Islet precursor cell (in vitro differentiated cells): ENCODE data around the gene ADISSP.
A peak's percentile ranks its signal among the peaks of the same experiment; 100 is the strongest.

Experiments used
- DNase-seq: peaks from one replicate; pipeline ENCODE4 v3.0.0-alpha.2; 2018

Gene ADISSP

GRCh38 chr20:3735768-3736167, 31.8 kb downstream of the ADISSP start:
- no peak for DNase-seq

DNA sequence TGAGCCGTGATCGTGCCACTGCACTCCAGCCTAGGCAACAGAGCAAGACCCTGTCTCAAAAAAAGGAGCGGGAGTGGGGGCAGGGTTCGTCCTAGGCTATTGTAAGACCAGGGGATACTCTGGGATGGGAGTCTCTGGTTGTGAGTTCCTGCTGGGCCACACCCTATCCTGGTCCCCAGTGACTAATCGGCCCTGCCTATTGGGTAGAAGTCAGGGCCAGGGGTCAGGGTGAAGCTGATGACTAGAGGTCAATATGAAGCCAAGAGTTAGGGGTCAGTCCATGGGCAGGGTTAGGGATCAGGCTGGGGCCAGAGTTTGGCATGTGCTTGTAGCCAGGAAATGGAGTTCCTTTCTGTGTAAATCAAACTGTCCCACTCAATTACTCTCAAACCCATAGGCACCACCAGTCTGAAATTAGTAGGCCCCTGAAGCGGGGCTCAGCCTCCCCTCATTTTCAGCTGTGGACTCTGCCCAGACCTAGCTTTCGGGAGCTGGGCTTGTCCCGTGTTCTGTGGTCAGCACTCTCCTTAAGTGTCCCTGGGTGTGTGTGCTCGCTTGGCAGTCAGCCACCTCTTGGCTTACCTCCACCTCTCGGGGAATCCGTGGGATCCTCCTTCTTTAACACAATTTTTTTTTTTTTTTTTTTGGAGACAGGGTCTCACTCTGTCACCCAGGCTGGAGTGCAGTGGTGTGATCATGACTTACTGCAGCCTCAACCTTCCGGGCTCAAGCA, 33.3 kb downstream of the ADISSP start:
- no peak for DNase-seq

- DNase-seq, result no peak
These were observed 34.2 kb downstream of the ADISSP start for GRCh38 chr20:3733119-3733995.

- no peak for DNase-seq
These were observed 35.0 kb downstream of the ADISSP start, which contains the start of gene HSPA12B for GRCh38 chr20:3732327-3733118. TSS of gene HSPA12B (plus strand) at chr20:3732685. CDS start at chr20:3738675, 5,990 bp downstream.

DNA sequence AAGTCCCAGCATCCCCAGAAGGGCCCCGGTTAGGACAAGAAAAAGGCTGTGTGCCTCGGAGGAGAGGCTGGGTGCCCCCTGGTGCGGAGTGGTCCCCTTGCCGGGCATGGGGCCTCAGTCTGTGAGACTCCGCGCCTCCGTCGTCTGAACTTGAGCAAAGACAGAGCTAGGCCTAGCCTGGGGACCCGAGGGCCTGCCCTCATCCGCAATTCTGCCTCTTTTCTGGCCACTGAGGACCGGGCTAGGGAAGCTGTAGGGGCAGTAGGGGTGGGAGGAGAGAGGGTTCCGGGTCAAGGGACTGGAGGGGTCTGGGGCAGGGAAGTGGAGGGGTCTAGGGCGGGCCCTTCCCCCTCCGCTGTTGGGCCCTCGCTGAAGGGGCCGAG, 35.6 kb downstream of the ADISSP start:
- DNase-seq, result no peak

GRCh38 chr20:3730803-3731672, 36.5 kb downstream of the ADISSP start:
- DNase-seq, result no peak

- no peak for DNase-seq
These were observed 37.6 kb downstream of the ADISSP start for GRCh38 chr20:3729811-3730540.

GRCh38 chr20:3729378-3729777, 38.2 kb downstream of the ADISSP start:
- no peak for DNase-seq

DNA sequence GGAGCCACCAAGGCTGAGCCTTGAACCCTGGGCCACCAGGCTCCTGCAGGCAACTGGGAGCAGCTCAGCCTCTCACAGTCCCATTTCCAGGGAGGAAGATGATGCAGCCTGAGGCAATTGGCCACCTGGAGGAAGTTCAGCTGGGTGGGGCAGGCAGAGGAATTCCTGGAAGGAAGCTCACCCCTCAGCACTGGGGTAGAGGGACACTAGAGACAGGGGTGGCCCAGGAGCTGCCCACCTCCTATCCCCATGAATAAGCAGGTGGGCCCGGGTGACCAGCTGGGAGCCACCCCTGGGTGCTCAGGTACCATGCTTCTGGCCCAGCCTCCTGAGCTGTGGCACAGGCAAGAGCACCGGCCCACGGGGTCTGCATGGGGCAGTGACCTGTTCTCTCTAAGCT, 38.7 kb downstream of the ADISSP start:
- DNase-seq, result no peak

- DNase-seq, result no peak
These were observed 39.2 kb downstream of the ADISSP start for GRCh38 chr20:3728354-3728753.

- peak; percentile 79 for DNase-seq
These were observed 40.0 kb downstream of the ADISSP start for GRCh38 chr20:3727401-3728021.

DNA sequence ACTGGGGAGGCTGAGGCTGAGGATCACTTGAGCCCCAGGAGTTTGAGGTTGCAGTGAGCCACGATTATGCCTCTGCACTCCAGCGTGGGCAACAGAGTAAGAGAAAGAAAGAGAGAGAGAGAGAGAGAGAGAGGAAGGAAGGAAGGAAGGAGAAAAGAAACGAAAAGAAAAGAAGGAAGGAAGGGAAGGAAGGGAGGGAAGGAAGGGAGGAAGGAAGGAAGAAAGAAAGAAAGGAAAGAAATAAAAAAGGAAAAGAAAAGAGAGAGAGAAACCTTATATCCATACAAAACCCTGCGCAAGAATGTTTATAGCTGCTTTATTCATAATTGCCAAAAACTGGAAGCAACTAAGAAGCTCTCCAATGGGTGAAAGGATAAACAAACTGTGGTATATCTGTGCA, 43.2 kb downstream of the ADISSP start:
- DNase-seq, result no peak

GRCh38 chr20:3723284-3723683, 44.3 kb downstream of the ADISSP start:
- no peak for DNase-seq

- no peak for DNase-seq
These were observed 45.6 kb downstream of the ADISSP start for GRCh38 chr20:3721912-3722311.

GRCh38 chr20:3720626-3721025, 46.9 kb downstream of the ADISSP start:
- no peak for DNase-seq

GRCh38 chr20:3720068-3720467, 47.5 kb downstream of the ADISSP start:
- DNase-seq, result no peak

- no peak for DNase-seq
These were observed 48.5 kb downstream of the ADISSP start for GRCh38 chr20:3719046-3719445.

DNA sequence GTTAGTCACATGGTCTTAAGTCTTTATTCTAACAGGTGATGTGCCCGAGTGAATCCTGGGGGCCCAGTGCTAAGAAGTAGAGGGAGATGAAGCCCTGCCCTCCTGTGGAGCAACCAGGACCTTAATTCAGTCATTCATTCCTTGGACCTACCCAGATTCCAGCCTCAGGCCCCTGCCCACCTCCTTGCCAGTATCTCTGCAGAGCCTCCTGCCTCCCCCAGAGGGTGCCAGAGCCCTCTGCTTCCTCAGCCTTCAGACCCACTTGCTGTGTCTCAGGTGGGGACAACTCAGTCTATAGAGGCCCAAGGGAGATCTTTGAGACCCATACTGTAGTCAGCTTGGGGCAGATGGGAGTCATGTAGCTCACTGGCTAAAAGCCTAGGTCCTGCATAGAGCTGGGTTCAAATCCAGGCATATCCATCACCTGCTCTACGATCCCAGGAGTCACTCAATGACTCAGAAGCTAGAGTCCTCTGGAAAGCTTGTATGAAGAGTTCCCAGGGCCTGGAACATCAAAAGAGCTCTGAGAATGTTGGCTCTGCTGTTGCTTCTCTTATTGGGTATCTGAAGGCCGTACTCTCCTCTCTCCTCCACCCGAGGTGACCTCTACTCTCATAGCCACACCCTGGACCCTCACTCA, 51.2 kb downstream of the ADISSP start:
- DNase-seq, result peak; percentile 88

GRCh38 chr20:3714092-3714491, 53.5 kb downstream of the ADISSP start:
- DNase-seq, result no peak

DNA sequence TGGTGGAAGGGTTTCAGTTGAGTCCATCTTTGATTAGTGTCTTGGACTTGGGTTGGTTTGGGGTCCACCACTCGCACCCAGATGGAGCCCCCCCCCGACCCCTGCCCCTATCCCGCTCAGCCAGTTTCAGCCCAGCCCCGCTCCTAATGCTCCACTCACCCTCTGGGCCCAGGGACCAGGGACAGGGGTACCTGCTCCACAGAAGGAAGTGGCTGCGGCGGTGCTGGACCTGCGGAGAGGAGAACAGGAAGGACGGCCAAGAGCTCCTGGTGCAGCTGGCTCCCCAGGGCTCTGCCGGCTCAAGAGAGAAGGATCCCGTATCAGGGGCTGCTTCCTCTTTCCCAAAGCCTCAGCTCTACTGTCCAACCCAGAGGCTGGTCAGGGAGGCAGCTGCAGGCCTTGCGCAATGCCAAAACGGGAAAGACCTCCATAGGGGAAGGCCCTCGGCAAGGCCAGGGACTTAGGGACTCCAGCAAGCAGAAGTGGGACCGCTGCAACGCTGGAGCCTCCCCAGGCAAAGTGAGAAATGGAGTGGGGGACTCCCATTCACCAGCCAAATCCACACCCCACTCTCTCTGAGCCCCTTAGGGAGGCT, 55.2 kb downstream of the ADISSP start, which contains the start of gene SIGLEC1:
Gene SIGLEC1 (minus strand): TSS at position 322 of the 595 bp plus-strand sequence. CDS start 5,472 bp downstream, outside the sequence.
- peak; percentile 43 for DNase-seq
